Neural progenitor cell (in vitro differentiated cells): ENCODE data around the gene RNF157.

Experiments used
- CTCF ChIP-seq: fragments of 200-600 bp; sonication (generic); IDR thresholded peaks from 2 replicates; pipeline ENCODE4 v1.5.1; 2017; ENCODE audit warnings: antibody characterized with exemption, mild to moderate bottlenecking
- EZH2 ChIP-seq: fragments of 200-600 bp; sonication (generic); IDR thresholded peaks from 2 replicates; pipeline ENCODE4 v1.6.1; 2017; ENCODE audit warnings: antibody characterized with exemption, mild to moderate bottlenecking, moderate library complexity
- EZH2phosphoT487 ChIP-seq: fragments of 200-600 bp; sonication (generic); IDR thresholded peaks from 2 replicates; pipeline ENCODE4 v1.6.1; 2017; ENCODE audit warnings: antibody characterized with exemption

GRCh38 chr17:76122431-76123190, 117.7 kb downstream of the RNF157 start:
- no peak for TF ChIP-seq CTCF
- TF ChIP-seq EZH2, result no peak
- TF ChIP-seq EZH2phosphoT487, result no peak
